Measurements from ENCODE around the gene POLG2. TPM values are rescaled to one million over a fixed set of nuclear protein-coding genes. Genes with fewer than 3 reads are reported as not detected.

Gene POLG2
- total and polyA plus RNA-seq, 8 donors, result 4.8 to 12.9 (median 7.6) TPM

DNA sequence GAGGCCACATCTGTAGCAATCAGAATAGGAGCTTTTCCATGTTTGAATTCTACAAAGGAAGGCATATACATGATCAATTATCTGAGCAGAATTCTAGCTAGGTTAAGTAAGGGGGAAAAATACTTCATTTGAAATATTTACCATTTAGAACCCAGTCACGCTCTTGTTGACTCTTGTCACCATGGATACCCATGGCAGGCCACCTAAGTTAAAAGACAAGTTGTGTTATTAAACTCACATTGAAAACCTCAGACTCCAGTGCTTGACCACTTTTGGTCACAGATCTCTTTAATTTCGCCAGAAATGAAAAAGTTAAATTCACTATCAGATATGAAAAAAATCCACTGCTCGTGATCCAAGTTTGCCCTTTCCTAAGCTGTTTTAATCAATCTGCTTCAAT lies 5.2 kb upstream of the POLG2 start:
- 62 to 63% methylated on average over 3 of the region's 3 CpGs for WGBS, 2 donors
- FAIRE-seq, result no peak
- no peak for ATAC-seq
- H3K4me1 ChIP-seq, result peaks cover 20 to 44% (median 33%) of the 10 kb centered on the region in 3 donors
- TF ChIP-seq CTCF (IDR thresholded peaks at IDR 0.05), result no peak
- intact Hi-C loops (cut with DNase I), result no loop called here
- no peak overlapping the region for H3K4me3 ChIP-seq
- H3K27ac ChIP-seq, result no peak overlapping the region
- peaks cover 15 to 53% (median 50%) of the 10 kb centered on the region in 3 donors for H3K36me3 ChIP-seq
- H3K9me3 ChIP-seq, result no peaks in the 10 kb centered on the region
- DNase-seq, result no peak
- no peaks in the 10 kb centered on the region for H3K27me3 ChIP-seq

DNA sequence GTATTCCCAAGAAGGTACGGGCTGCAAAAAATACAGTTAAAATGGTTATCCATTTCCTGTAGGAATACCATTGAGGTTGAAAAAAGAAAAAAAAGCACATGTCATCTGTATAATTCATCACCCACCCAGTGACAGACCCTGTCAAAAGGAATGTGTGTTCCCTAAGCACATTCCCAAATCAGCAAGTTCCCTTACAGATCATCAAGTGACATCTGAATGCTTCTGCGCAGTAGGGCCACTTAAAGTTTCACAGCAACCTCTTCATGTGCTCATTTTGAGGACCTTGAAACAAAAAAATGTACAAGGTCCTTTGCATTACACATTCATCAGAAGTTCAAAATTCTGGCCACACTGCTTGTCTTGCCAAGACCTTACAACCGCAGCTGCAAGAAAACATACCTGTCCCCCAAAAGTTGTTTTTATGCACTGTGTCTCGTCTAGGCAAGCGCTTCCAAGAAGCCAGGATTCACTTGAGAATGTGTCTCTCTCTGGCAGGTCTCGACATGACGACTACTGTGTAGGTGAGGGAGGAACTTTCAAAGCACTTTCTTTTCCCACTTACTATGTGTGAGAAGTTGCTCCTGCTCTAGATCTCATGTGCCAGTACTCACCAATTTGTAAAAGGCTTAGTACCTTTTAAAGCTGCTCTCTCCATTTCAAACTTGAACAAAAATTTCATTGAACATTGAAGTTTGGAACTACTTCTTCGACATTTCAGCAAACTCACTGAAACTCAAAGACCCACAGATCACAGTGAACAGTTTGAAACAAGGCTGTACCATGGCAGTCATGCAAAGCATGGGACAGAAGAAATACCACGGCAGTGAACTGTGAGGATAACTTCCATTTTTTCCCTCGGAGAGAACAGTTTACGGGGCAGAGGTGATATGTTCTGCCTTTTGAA lies 4.3 kb upstream of the POLG2 start:
- no peak for TF ChIP-seq CTCF (IDR thresholded peaks at IDR 0.05)
- Histone ChIP-seq H3K36me3 (peaks cover 15 to 53% (median 50%) of the 10 kb centered on the region in 3 donors), H3K27ac (no peak overlapping the region), H3K9me3 (no peaks in the 10 kb centered on the region), H3K4me3 (no peak overlapping the region), H3K27me3 (no peaks in the 10 kb centered on the region), H3K4me1 (peaks cover 20 to 44% (median 33%) of the 10 kb centered on the region in 3 donors)
- intact Hi-C loops (cut with DNase I), result no loop called here
- ATAC-seq (no peak), FAIRE-seq (no peak), DNase-seq (no peak)
- WGBS, 2 donors, result 78 to 90% methylated on average over 11 of the region's 11 CpGs

GRCh38 chr17:64500487-64500859 lies 3.6 kb upstream of the POLG2 start:
- WGBS, 2 donors, result 77 to 82% methylated on average over 8 of the region's 8 CpGs
- no peaks in the 10 kb centered on the region for H3K9me3 ChIP-seq
- DNase-seq (no peak), ATAC-seq (no peak), FAIRE-seq (no peak)
- intact Hi-C loops (cut with DNase I), result no loop called here
- H3K27ac ChIP-seq, result no peak overlapping the region
- TF ChIP-seq CTCF (IDR thresholded peaks at IDR 0.05), result no peak
- H3K27me3 ChIP-seq, result no peaks in the 10 kb centered on the region
- H3K4me3 ChIP-seq, result no peak overlapping the region
- H3K36me3 ChIP-seq, result peaks cover 15 to 53% (median 50%) of the 10 kb centered on the region in 3 donors
- H3K4me1 ChIP-seq, result peaks cover 20 to 48% (median 37%) of the 10 kb centered on the region in 3 donors

- H3K27me3 ChIP-seq, result no peaks in the 10 kb centered on the region
- intact Hi-C loops (cut with DNase I), result loop anchor here in 1 of 3 donors (5.0 kb wide), 1 partner anchor 157 kb away; no protein-coding TSS in a partner anchor
- peaks cover 20 to 53% (median 38%) of the 10 kb centered on the region in 3 donors for H3K4me1 ChIP-seq
- DNase-seq, result no peak
- no peak for ATAC-seq
- FAIRE-seq, result no peak
- no peak overlapping the region for H3K4me3 ChIP-seq
- 82 to 83% methylated on average over 6 of the region's 6 CpGs for WGBS, 2 donors
- H3K9me3 ChIP-seq, result no peaks in the 10 kb centered on the region
- H3K36me3 ChIP-seq, result peaks cover 15 to 53% (median 50%) of the 10 kb centered on the region in 3 donors
- no peak for TF ChIP-seq CTCF (IDR thresholded peaks at IDR 0.05)
- no peak overlapping the region for H3K27ac ChIP-seq
Measured at GRCh38 chr17:64499805-64500486, 3.1 kb upstream of the POLG2 start.
